Left renal pelvis (tissue), 4 donors: ENCODE measurements around the gene CCDC66. TPM values are rescaled to one million over a fixed set of nuclear protein-coding genes. Genes with fewer than 3 reads are reported as not detected.

ENCODE experiments used
- DNase-seq, 4 donors: peaks; one replicate each; pipeline ENCODE4 v3.0.0-alpha.2; 2013; ENCODE audit warnings: low read depth in 4 of 4, low spot score in 3 of 4
- polyA plus RNA-seq, 4 donors: library from polyadenylated mRNA; unstranded; fragments of 120-200 nt; gene quantifications; one replicate each; pipeline ENCODE4 v1.2.1, GENCODE V29; 2013; ENCODE audit not compliant: insufficient read length in 4 of 4

Gene CCDC66
- polyA plus RNA-seq, 4 donors = 25.5 to 50.6 (median 33.8) TPM

- no peak for DNase-seq
Observed at GRCh38 chr3:56620371-56620770, 63.4 kb downstream of the CCDC66 start.

GRCh38 chr3:56621681-56622080 is 64.7 kb downstream of the CCDC66 start:
- DNase-seq = peak in 1 of 4 donors; percentile 1

DNA sequence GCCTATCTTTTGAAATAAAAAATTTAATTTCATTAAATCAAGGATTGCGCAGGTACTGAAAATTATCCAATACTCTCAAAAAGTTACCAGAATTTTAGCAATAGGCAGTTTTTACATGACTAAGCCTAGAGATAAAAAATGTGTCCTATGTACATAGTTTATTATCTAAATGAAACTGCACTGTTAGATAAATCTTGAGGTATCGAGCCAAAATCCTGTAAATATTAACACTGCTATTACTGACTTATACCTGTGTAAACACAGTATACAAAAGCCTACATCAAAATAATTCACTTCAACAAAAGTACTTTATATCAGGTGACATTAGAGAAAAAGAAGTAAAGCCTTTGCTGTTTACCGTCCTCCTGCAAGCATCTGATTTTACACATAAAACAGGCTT is 65.4 kb downstream of the CCDC66 start:
- no peak for DNase-seq

GRCh38 chr3:56624725-56625124 is 67.8 kb downstream of the CCDC66 start:
- DNase-seq = no peak

DNA sequence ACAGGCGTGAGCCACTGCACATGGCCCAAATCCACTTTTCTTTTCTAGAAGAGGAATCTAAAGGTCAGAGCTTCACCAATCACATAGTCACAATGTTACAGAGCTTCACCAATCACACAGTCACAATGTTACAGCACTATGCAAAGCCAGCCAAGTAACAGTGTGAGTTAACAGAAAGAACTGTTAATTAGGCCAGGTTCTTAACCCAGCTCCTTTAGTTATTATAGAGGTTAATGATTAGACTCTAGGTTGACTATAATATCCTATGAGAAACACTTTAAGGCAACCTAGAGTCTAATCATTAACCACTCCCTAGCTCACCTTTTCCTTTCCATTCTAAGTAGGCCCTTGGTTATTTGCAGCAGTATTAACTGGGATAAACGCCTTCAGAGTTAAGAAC is 72.1 kb downstream of the CCDC66 start:
- peak; percentile 19 to 57 (median 45) for DNase-seq

DNA sequence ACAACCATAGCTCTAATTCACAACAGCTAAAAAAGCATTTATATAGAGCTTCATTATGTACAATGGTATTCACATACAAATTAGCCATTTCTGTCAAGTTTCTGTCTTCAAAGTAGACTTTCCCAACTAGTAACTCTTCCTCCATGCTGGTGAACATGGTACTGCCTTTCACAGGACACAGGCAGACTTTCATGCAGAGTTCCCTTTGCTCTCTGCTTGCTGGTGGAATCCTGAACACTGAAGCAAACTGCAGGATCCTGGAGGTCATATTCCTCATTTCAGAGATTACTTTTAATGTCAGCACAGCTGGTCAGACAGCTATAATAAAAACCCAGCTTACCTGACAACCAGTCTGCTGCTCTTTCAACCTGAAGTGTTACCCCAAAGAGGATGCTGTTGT is 72.5 kb downstream of the CCDC66 start:
- DNase-seq = peak in 1 of 4 donors; percentile 18

DNA sequence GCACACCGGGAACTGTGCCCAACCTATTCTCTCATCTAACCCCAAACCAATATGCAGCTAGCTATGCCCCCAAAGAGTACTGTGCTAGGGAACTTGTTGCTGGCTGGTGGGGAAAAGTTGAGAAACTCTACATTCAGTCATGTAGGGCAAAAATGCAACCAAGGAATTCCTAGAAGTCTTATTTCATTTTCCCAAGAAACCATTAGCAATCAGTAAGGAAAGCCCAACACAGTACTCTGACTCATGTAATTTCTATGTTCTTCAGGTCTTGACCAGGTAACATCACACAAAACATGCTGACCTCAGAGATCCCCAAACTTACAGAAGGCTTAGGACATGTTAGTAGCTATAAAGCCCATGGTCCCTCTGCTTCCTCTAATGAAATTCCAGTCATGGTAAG is 74.0 kb downstream of the CCDC66 start:
- no peak for DNase-seq

- DNase-seq = no peak
Observed at GRCh38 chr3:56633181-56633580, 76.2 kb downstream of the CCDC66 start.

DNA sequence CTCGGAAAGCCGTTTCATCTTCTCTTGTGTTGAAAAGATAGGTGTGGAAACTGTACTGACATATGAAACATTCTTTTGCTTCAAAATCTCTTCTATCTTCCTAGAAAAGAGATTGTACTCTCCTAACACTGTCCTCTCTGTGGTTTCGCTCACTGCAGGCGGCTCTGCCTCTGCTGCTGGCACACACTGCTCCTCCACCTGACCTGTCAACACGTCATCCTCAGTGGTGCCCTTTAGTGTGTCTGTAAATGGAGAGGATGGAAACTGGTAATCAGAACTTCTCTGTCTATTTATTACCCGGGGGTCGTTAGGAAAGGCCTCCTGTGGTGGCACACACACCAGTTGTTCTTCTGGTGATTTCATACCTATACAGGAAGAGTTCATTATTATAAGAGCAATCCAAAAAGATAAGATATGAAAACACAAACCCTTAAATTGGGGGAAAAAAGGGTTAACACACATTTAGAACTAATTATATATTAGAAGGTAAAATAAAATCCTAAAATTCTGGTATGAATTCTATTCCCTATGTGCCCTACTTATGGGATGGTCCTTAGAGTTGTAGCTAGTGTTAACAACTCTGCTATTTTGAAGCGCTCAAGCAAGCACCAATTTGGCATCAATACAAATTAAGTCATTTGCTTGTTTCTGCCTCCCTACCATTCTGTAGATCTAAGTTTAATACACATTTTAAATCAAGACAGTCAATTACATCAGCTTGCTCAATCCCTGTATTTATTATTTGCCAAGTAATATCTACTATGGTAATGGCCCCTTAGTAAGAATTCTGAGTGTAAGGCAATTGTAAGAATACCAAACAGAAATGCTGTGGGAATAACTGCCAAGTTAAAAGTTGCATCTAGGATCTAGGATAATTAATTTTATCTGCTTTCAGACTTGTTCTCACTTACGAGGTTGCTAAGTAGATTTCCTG is 76.9 kb downstream of the CCDC66 start:
- no peak for DNase-seq

DNA sequence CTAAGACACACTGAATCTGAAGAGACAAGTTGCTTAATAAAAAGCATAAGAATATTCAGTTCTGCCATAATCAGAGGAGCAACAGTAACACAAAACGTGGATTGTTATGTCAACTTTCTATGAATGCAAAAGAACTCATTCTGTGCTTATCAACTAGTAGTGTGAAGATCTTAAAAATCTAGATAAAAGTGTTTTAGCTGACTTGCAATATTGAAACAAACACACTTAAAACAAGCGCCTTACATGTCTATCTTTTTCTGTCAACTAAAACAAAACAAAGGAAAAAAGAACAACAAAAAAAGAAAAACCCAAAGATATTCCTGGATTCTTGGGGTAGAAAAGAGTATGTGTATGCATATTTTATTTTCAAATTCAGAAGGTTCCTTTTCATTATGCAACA is 88.4 kb downstream of the CCDC66 start:
- no peak for DNase-seq

DNA sequence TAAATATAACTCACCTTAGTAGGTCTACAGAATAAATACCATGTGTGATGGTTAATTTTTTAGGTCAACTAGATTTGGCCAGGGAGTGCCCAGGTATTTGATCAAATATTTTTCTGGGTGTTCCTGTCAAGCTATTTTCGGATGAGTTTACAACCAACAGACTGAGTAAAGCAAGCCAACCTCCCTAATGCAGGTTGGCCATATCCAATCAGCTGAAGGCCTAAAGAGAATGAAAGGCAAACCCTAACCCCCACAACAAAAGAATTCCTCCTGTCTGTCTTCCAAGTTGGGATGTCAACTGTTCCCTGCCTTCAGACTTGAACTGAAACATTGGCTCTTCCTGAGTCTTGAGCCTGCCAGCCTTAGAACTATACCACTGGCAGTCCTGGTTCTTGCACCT is 97.5 kb downstream of the CCDC66 start:
- DNase-seq = no peak

DNA sequence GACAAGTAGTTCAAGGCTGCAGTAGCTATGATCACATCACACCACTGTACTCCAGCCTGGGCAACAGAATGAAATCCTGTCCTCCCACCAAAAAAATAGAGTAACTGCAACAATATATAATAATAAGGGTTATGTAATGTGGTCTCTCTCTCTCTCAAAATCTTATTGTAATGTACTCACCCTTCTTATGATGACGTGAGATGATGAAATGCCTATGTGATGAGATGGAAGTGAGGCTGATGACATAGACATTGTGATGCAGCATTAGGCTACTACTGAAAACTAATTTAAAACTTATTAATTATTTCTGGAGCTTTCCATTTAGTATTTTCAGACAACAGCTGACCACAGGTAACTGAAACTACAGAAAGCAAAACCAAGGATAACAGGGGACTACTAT is 98.7 kb downstream of the CCDC66 start:
- DNase-seq = no peak

DNA sequence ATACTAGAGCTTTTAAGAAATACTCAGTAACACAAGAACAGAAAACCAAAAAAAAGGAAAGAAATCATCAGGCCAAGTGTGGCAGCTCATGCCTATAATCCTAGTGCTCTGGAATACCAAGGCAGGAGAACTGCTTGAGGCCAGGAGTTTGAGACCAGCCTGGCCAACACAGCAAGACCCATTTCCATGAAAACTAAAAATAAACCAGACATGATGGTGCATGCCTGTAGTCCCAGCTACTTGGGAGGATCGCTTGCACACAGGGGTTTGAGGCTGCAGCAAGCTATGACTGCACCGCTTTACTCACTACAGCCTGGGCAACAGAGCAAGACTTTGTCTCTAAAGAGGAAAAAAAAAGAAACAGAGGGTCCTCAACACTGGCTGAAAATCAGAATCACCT is 107.8 kb downstream of the CCDC66 start:
- DNase-seq = no peak

DNA sequence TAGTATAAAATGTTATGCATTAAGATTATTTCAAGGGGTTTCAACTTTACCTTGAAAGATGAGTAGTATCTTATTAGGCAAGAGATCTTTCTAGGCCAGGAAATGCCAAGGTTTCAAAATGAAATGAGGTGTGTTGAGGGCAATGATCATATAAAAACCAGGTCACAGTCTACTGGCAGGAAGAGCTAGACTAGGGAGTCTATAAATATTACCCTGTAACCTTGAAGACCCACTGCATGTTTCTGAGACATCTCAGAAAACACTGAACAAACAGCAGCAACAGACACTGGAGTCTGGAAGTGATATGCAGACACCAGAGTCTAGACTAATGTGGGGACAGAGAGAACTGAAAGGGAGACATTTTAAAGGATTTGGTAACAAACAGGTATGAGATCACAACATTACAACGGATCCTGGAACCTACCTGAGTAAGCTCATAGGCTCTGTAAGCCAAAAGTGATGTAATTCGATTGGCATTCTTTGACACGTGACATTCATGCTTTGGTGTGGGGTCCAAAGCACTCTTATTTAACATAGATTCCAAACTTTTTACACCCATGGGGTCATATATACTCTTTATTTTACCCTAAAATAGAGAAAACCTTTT is 111.1 kb downstream of the CCDC66 start:
- DNase-seq = no peak

Other genes with a start within 250 kb of the CCDC66 start
- 1 to 10 TPM; 1.2 to 5.3 (median 2.9) TPM for gene ERC2, start 88.7 kb upstream of the CCDC66 start, polyA plus RNA-seq
- gene TASOR, start 126.1 kb downstream of the CCDC66 start, polyA plus RNA-seq = 10 to 100 TPM; 73.2 to 81.4 (median 78.9) TPM
- 10 to 100 TPM; 20.5 to 86.1 (median 78.7) TPM for gene ARHGEF3, start 244.8 kb downstream of the CCDC66 start, polyA plus RNA-seq